ENCODE measurements around the gene CNTNAP2. TPM values are rescaled to one million over a fixed set of nuclear protein-coding genes. Genes with fewer than 3 reads are reported as not detected.

Gene CNTNAP2
- total and polyA plus RNA-seq, 2 of the 8 experiments (the other 6 are each of a cell fraction or from before 2014, with no cell fraction given) = 27.9 to 71.0 TPM

DNA sequence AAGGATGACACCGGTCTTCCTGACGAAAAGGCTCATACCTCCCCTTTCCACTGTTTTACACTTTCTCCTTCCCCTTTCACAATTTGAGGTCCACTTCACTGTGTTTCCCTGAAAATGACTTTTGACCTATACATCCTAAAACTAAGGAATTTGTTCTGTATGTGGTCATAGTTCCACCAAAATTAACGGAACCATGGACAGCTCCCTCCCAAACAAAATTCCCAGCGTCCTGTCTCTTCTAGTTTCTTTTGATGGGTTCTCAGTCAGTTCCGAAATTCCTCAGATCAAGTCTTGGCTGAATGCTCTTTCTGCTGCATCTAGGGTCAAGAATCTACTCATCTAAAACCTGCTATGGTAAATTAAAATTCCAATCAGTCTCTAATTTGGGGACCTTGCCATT, 1191.9 kb downstream of the CNTNAP2 start:
- Histone ChIP-seq H2AFZ (ENCODE audit: low read length) (no peak overlapping the region), H2BK5ac (ENCODE audit: low read depth, low read length) (no peak overlapping the region), H2BK12ac (ENCODE audit: low read depth, low read length) (no peak overlapping the region), H2BK15ac (ENCODE audit: low read length) (no peak overlapping the region), H3K4me1 (replicated peaks in 1 of 4; ENCODE audit: control insufficient read depth in 3 of 4, insufficient read depth in 4 of 4, low read length in 3 of 4) (no peaks in the 10 kb centered on the region), H4K91ac (replicated peaks; ENCODE audit: insufficient read length, low read length) (no peak overlapping the region), H3K36me3 (ENCODE audit: control insufficient read depth in 2 of 4, insufficient read depth in 4 of 4, low read length in 3 of 4) (no peaks in the 10 kb centered on the region), H3K56ac (replicated peaks; ENCODE audit: insufficient read length, low read depth, low read length) (no peak overlapping the region), H4K8ac (ENCODE audit: extremely low read depth, insufficient read depth, low read length) (no peak overlapping the region), H3K18ac (ENCODE audit: extremely low read depth, low read length) (no peak overlapping the region), H3K23ac (ENCODE audit: insufficient read length) (no peak overlapping the region), H3K27me3 (replicated peaks in 1 of 4; ENCODE audit: control insufficient read depth in 3 of 4, extremely low read depth in 1 of 4, insufficient read depth in 3 of 4, low read length in 3 of 4) (no peaks in the 10 kb centered on the region), H3K9ac (replicated peaks in 1 of 4; ENCODE audit: extremely low read depth in 1 of 4, low read depth in 3 of 4, low read length in 3 of 4) (no peak overlapping the region), H2AK5ac (ENCODE audit: low read depth, low read length) (no peak overlapping the region), H2BK20ac (ENCODE audit: low read length) (no peak overlapping the region), H3K27ac (ENCODE audit: low read depth, low read length) (no peak overlapping the region), H2BK120ac (replicated peaks; ENCODE audit: low read depth, low read length) (no peak overlapping the region), H3K4me3 (ENCODE audit: extremely low read depth in 1 of 4, insufficient read depth in 2 of 4, low read depth in 3 of 4, low read length in 4 of 4) (no peak overlapping the region), H3K9me3 (ENCODE audit: insufficient read depth in 2 of 2, low read depth in 1 of 2, low read length in 1 of 2) (no peaks in the 10 kb centered on the region), H3K79me2 (ENCODE audit: control insufficient read depth in 1 of 2, insufficient read depth in 2 of 2, low read length in 2 of 2) (no peaks in the 10 kb centered on the region), H4K5ac (ENCODE audit: insufficient read length, low read depth, low read length) (no peak overlapping the region), H3K4me2 (ENCODE audit: insufficient read depth in 1 of 2, low read depth in 2 of 2, low read length in 2 of 2) (no peak overlapping the region), H3K14ac (ENCODE audit: insufficient read length) (no peak overlapping the region), H3K23me2 (ENCODE audit: low read depth, low read length) (no peaks in the 10 kb centered on the region), H3K4ac (replicated peaks; ENCODE audit: insufficient read length, low read depth, low read length) (no peak overlapping the region), H4K20me1 (replicated peaks in 1 of 2; ENCODE audit: control insufficient read depth in 1 of 2, insufficient read depth in 2 of 2, low read length in 2 of 2) (no peaks in the 10 kb centered on the region), H3K79me1 (ENCODE audit: low read depth, low read length) (no peaks in the 10 kb centered on the region)
- WGBS, 2 experiments (ENCODE audit: extremely low coverage in 1 of 2, insufficient coverage in 1 of 2, insufficient read length in 1 of 2, insufficient replicate concordance in 2 of 2, low coverage in 1 of 2, low lambda C conversion rate in 2 of 2, missing lambda C conversion rate in 1 of 2) = 87% methylated on average over 5 of the region's 5 CpGs; no CpG with 5 or more reads in 1 of the 2 experiments
- TF ChIP-seq ATF2 (IDR thresholded peaks at IDR 0.05; ENCODE audit: low read length) (no peak), BRCA1 (IDR thresholded peaks at IDR 0.05; ENCODE audit: low read depth, low read length) (no peak), SP1 (IDR thresholded peaks at IDR 0.05; ENCODE audit: low read depth, low read length) (no peak), KDM4A (IDR thresholded peaks at IDR 0.05; ENCODE audit: low read depth, low read length, severe bottlenecking) (no peak), JUND (IDR thresholded peaks at IDR 0.05; ENCODE audit: low read length) (no peak), CHD1 (IDR thresholded peaks at IDR 0.05; ENCODE audit: low read depth, low read length) (no peak), RBBP5 (IDR thresholded peaks at IDR 0.05; ENCODE audit: borderline replicate concordance, low read depth, low read length) (no peak), RFX5 (IDR thresholded peaks at IDR 0.05; ENCODE audit: borderline replicate concordance, low read depth, low read length) (no peak), RNF2 (IDR thresholded peaks at IDR 0.05; ENCODE audit: borderline replicate concordance, low read depth, low read length, missing control alignments, poor library complexity, severe bottlenecking) (no peak), KDM1A (IDR thresholded peaks at IDR 0.05; ENCODE audit: borderline replicate concordance, low read length) (no peak), POU5F1 (IDR thresholded peaks at IDR 0.05; ENCODE audit: low read depth, low read length) (no peak)
- TF ChIP-seq, protein P1, sequence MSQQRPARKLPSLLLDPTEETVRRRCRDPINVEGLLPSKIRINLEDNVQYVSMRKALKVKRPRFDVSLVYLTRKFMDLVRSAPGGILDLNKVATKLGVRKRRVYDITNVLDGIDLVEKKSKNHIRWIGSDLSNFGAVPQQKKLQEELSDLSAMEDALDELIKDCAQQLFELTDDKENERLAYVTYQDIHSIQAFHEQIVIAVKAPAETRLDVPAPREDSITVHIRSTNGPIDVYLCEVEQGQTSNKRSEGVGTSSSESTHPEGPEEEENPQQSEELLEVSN (IDR thresholded peaks at IDR 0.05) = no peak
- POLR2A ChIA-PET (ENCODE audit: partially characterized antibody) = no interaction called here
- CTCF ChIA-PET (ENCODE audit: partially characterized antibody) = no interaction called here
- FAIRE-seq (no peak), DNase-seq (ENCODE audit: low read depth in 1 of 2, low spot score in 2 of 2) (no peak)
